HCEC 1CT (cell line): ENCODE data around the gene HSD11B1.
A peak's percentile ranks its signal among the peaks of the same experiment; 100 is the strongest.

Experiments
- DNase-seq: peaks from one replicate; pipeline ENCODE4 v3.0.0-alpha.2; 2017

Gene HSD11B1

DNA sequence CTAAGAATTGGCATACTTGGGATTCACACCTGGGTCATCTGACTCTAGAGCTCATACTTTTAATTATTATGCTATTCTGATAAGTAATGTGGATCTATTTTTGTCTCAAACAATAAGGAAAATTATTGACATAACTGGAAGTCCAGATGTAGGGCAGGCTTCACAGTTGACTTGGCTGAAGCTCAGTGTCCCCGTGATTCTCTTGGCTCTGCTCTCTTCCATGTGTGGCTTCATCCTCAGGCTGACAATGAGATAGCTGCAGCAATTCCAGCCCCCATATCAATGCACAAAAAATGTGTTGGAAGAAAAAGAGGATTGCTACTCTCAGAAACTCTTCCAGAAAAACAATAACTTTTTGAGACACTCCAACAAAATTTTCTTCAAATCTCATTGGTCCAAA is 23.8 kb downstream of the HSD11B1 start:
- no peak for DNase-seq

DNA sequence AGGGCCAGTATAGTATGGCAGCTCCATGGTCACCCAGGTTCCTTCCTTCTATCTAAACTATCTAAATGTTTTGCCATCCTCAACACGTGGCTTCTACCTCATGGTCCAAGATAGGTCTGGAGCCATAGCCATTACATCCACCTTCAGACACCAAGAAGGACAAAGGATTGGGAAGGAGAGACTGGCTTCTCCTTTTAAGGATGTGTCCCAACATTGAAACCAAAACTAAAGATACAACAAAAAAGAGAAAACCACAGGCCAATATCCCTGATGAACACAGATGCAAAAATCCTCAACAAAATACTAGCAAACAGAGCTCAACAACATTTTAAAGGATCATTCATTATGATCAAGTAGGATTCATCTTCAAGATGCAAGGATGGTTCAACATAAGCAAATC is 24.8 kb downstream of the HSD11B1 start:
- no peak for DNase-seq

DNA sequence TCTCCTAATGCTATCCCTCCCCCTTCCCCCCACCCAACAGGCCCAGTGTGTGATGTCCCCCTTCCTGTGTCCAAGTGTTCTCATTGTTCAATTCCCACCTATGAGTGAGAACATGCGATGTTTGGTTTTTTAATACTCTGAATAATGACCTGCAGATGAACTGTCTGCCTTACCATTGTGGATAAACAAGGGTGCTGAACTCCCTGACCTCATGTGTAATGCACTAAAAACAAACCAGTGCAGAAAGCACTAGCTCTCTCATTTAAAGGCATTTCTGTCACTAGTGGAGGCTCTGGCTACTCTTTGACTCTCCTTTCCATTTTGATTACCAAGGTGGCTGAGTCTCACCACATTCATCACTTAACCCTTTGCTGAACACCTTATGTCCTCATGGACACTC is 28.1 kb downstream of the HSD11B1 start:
- DNase-seq, result no peak

DNA sequence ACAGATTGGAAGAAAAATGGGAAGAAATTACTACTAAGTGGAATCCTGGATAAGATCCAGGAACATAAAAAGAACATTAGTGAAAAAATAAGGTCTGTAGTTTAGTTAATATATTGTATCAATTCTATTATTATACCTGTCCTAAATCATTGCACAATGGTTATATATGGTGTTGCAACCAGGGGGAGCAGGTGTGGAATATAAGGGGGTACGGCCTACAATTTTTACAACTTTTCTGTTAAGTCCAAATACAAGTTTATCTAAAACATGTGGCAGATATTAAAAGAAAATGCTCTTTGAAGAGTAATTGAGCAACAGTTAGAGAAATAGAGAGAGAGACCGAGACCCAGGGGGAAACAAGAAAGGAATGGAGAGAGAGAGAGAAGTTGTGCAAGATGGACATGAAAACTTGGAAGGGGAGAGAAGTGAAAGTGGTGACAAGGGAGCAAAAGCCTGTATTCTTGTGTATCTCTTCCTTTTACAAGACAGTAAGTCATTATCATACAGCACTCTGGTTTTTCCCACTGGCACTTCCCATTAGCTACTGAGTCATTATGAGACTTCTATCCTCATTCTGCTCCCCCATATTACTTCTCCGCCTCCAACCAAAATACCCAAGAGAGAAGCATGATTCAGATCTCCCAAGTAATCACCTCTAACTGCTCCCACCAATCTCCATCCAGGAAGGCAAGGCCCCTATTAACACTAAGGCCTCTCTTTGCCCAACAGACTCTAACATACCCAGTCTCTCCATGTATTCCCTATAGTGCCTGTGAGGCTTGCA is 29.0 kb downstream of the HSD11B1 start:
- peak; percentile 41 for DNase-seq

DNA sequence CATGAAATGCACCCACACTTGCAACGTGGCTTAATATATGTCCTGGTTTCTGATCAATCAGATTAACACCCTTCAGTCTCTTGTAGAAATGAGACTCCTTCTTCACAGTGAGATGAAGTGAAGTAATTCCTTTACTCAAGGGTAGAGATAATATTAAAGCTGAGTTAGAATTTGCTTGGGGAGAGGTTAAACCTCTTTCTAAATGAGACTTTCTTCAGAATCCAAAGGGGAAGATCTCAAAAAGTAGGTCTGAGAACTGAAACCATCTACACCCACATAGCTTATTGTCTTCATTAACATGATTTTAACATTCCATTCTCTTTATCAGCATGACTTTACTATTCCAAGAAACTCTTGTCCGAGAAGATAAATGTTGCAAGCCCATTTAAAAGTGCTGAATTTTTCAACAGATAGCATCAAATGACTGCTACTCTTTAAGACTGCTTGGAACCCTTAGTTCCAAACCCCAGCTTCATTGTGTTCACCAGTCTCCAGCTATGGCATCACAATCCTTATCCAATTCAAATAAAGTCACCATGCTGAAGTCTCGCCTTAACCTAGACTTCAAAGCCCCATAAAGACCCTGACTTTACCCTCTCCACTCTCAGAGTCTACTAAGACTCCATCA is 32.0 kb downstream of the HSD11B1 start:
- DNase-seq, result no peak

DNA sequence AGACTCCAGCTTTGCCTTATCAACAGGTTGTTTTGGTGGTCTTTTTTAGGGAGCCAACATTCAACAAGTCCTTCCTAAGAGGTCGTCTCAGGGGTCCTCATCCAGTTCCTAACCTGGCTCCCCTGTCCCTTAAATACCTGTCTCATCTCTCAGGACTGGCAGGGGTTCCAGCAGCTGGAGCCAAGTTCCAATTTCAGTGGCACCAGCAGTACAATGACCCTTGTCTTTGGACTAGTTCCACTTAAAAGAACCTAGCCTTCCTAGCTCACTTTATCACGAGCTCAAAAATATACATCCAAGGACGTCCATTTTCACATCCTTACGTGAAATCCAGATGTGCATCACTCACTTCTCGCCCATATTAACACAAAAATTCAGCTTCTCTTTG is 32.5 kb downstream of the HSD11B1 start:
- DNase-seq, result no peak

DNA sequence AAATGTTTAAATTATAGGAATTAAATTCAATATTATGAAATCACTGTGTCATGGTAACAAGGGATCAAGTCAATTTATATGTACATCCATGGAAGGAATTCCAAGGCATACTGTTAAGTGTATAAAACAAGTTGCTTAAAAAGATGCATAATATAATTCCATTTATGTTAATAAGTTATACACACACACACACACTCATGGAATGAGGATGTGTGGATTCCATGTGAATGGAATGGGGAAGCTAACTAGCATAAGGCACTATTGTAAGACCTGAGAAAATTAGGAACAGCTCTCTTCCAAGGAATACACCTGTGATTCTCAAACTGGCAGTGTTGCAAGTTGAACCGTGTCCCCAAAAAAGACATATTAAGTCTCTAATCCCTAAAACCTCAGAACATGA is 33.6 kb downstream of the HSD11B1 start:
- DNase-seq, result no peak

DNA sequence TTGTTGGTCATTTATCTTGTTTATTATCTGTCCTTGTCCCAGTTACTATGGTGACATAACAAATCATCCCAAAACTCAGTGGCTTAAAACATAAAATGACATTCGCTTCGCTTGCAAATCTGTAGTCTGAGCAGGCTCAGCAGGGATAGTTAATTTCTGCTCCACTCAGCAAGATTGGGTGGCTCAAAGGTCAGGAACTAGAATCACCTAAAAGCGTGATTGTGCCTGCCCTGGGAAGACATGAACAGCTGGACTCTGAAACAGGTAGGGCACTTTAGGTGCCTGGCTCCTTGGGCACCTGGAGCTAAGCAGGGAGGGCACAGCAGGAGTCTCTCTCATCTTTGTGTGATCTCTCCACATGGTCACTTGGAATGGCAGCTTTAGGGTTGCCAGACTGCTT is 36.5 kb downstream of the HSD11B1 start:
- no peak for DNase-seq

DNA sequence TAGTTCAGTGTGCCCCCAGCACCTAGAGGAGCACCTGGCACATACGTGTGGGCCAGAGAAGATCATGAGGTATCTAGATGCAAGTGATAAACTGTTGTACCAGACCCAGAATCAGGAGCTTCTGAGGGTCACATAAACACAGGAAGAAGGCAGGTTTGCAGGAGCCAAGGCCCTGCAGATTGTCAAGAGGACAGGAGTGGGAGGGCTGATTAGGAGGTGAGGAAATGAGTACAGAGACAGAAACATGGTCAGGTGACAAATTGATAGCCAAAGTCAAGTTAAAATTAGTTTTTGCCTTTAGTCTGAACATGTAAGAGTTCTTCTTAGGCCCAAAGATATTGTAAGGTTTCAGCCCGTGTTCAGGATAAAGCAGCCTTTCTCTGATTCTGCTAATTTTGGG is 37.2 kb downstream of the HSD11B1 start:
- no peak for DNase-seq

DNA sequence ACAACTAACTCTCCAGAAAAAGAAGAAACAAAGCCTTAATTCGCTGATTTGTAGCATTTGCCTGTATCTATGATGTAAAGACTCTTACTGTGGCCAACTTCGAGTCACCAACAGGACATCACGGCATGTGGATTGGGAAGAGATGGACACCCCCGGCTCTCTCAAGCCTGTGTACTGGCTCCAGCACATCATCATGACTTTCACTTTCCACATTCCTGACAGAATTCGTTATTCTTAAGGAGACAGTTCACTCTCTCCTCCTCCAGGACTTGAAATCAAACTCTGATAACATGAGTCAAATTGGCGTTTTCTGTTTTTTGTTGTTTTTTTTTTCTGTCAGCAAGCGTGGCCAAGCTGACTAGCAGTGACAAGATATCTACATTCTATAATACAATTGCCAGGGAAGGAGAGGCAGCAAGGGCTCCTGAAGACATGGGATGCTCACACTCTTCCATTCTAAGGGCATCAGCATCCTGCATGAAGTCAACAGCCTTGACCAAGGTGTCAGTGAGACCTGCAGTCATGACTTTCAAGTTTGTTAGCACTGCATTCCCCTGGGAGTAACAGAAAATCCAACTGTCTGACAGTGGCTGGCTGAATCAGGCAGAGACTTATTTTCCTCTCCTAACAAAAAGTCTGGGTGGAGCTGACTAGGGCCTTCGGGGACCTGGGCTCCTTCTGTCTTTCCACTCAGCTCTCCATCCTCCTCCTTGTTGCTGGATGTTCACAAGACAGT is 37.9 kb downstream of the HSD11B1 start:
- peak; percentile 55 for DNase-seq

DNA sequence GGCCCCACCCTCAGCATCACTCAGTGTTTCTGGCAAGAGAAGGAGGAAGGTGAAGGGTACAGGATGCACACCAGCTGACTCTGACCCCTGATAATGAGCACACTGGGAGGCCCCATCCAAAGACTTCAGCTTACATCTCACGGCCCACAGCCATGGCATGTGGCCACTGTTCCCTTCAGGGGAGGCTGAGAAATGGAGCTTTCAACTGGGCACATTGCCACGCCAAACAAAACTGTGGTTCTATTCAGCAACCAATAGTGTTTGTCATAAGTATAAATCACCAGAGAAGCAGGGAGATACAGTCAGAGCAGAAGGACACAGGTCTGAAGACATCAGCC is 38.5 kb downstream of the HSD11B1 start:
- peak; percentile 56 for DNase-seq

DNA sequence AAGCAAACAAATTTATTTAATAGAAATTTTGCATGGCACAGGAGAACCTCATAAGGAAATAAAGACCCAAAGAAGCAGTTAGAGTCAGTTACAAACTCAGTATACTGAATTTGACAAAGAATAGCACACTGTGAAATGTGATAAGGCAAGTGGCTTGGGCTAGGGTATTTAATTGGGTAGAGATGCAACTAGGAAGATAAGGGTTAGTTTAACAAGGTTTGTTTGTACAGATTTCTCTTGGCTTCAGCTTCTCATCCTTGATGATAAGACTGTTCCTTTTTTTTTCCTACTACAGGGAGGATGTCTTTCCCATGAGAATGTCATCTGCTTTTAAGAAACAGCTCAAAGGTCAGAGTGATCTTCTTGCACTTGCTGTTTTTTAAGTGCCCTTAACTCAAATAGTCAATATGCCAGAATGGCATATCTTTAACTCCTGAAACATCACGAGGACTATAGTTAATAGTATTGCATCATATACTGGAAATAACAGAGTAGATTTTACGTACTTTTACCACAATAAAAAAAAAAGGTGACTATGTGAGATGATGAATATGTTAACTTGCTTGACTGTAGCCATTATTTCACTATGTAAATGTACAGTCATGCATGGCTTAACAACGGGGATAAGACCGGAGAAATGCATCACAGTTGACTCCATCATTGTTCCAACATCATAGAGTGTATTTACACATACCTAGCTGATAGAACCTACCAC is 42.0 kb downstream of the HSD11B1 start:
- DNase-seq, result no peak

DNA sequence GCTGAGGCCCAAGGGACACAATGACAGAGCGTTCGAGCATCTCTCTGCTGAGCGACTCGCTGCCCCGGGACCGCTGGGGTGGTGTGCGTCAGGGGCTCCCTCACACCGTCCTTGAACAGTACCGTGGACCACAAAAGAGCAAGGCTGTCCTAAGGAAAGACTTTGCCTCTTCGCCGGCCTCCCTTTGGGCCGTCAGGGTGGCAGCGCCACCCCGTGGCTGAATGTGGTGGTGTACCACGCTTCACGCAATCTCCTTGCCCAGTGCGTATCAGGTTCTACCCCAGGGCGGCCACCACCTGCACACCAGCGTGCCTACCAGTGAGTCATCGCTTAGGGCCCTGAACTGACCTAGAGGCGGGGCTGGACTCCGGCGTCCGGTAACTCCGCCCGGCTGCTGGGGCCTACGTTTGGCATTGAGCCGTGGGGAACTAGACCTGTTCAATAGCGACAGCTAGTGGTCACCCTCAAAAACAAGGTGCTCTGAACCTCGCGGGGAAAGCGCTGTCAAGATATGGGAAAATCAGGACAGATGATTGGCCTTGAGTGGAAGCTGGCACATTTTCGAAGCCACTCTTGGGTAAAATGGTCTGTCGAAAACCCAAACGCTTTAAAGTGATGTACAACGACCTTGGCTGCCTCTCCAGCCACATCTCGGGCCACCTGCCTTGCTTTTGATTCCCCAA is 43.1 kb downstream of the HSD11B1 start:
- peak; percentile 97 for DNase-seq

DNA sequence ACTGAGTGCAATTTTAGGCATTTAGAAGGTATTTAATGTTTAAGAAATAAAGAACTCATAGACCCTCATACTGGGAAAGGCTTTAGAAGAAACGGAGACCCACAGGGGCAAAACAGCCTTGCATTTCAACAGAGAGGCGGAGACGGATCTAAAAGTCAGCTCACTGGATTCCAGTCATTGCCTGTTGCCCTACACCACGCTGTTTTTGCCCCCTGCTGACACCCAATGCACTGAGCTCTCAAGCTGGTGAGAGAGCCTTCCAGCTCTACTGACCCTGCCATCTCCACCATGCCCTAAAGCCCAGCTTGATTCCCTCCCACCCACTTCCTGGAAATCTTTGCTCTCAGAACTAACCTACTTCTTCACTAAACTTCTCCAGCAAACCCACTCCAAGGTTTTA is 44.0 kb downstream of the HSD11B1 start:
- no peak for DNase-seq

DNA sequence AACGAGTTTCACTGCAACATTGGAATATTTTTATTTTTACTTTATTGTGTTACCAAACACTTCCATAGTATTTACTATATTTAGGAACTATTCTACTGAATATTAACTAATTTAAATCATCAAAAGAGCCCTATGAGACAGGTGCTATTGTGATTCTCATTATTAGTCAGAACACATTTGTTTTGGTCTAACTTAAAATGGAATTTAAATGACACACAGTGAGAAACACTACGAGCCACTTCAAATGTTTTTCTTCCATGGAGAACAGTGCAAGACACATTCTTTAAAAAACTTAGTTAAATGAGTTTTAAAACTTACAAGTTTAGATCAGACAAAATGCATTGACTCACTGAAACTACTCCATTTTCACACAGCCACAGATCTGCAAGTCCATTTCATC is 44.6 kb downstream of the HSD11B1 start:
- DNase-seq, result no peak

DNA sequence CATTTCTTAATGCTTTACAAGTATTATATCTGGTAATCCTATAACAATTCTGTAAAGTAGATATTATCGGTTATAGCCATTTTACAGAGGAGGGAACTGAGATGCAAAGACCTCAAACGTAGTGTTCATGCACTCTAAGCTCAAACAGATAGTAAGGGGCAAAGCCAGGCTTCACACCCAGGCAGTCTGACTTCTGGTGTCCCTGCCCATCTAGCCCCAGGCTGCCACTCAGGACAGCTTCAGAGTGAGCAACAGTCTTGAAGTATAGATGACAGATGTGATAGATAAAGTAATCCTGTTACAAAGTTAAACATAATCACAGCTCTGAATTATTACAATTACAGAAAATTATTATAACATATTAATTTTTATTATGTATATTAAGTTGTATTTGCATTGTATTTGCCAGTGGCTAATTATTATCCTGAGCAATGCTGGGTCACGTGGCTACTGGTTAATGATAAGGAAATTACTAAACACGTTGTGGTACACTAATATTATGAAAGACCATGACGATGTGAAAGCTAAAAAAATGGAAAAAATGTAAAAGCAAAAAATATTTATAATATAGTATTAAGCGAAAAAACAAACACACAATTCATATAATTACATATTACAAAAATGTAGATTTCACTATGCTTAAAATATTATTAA is 45.2 kb downstream of the HSD11B1 start:
- no peak for DNase-seq

DNA sequence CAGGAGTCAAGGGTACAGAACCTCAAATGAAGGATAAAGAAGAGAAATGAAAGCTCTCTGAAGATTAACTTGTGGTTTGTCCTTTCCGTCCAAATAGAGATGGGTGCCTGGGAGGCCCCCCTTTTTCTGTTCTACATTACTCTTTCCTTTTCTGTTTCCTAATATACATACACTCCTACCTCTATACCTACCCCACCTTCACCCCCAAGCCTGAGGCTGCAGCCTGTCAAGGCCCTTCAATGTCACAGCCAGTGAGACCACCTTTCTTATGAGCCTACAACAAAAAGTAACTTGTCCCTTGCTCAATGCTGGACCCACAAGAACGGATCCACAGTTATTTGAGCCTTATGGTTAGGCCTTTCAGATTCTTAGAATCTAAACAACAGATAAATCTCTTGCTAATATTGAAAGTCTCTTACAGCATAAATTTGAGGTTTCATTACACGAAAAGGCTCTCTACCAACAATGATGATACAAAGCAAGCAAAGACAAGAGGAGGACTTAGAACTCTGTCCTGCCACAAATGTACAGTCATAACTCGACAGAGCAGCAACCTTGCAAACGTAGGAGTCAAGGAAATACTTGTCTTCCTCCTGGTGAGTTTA is 47.1 kb downstream of the HSD11B1 start:
- no peak for DNase-seq

DNA sequence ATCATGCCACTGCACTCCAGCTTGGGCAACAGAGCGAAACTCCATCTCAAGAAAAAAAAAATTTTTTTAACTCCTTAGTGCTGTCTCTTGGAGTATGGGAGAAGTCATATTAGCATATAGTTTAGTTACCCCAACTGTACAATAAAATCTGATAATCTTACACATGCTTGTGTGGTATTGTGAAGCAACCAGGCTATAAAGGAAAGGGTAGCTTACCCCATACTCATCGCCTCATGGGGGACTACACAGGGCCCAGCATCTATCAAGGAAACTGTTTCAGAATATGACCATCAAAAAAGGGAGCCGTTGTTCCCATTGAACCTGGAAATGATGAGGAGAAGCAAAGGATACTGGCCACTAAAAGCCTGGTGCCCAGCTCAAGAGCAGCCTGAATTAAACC is 48.2 kb downstream of the HSD11B1 start:
- DNase-seq, result no peak

DNA sequence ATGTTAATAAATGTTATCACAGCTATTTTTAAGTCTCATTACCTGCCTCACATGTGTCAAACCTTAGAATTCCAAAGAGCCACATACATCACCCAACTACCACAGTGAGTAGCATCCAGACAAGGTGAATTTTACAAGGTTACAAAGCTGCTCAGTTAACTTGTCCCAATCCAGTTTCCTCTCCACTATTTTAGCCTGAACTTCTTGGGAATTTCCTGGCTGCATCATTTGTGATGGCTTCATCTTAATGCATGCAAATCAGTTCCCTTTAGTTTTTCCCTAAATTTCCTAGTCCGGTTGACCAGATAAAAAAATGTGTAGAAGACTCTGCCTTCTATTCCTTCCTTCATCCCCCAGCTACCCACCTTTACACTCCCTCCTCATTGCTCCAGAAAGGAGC is 50.6 kb downstream of the HSD11B1 start:
- no peak for DNase-seq

DNA sequence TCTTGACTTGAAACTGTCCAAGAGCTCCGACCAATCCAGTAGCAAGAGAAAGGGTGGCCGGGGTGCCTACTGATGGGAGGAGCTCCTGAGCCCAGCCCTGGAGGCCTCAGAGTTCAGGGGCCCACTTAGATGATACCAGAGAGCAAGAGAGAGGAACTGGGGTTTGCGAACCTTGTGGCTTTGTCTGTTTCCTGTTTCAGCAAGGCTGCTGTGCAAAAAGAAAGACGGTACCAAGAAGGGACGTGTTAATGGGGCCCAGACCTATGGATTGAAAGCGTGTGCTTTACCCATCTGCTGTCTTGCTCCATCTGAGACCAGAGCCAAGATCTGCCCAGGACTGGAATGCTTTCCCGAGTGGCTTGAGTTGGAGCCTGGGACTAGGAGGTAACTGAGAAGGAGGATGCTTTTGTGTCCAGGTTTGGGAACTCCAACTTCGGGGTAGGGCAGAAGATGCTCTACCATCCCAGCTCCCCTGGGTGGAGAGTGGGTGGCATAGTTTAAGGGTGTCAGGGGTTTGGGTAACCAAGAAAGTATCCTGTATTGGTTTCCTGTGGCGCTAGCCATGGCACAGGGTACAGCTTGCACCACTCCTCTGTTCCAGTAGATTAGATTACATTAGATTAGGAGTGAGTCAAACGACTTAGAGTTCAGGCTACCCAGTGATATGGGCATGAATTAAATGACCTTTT is 51.4 kb downstream of the HSD11B1 start, which contains the start of gene TRAF3IP3:
TSS of gene TRAF3IP3 (plus strand) at position 128 of the 689 bp plus-strand sequence. CDS start 3,987 bp downstream, outside the sequence.
- DNase-seq, result no peak
